ENCODE measurements around the gene PHF13. TPM values are rescaled to one million over a fixed set of nuclear protein-coding genes. Genes with fewer than 3 reads are reported as not detected.

The PHF13 gene
- total and polyA plus RNA-seq, 9 of the 15 experiments (the other 6 are each of a cell fraction or from before 2014, with no cell fraction given) = 1.8 to 36.1 (median 11.7) TPM

GRCh38 chr1:6579374-6580118, 34.0 kb upstream of the PHF13 start, which contains the start of gene ZBTB48 (continued):
- TF ChIP-seq MEF2D (tag; conservative IDR thresholded peaks at IDR 0.05; ENCODE audit: low read depth) (no peak), MTF1 (CRISPR knock-in tag; IDR thresholded peaks at IDR 0.05; ENCODE audit: borderline replicate concordance) (no peak), CBX5 (IDR thresholded peaks at IDR 0.05; ENCODE audit: borderline replicate concordance, low read depth) (no peak), EP400 (IDR thresholded peaks at IDR 0.05) (no peak; the same call in 1 of the 2 replicates), FOXK2 (conservative IDR thresholded peaks at IDR 0.05 in 1 of 2, IDR thresholded peaks at IDR 0.05 in 1 of 2; ENCODE audit: low read depth in 2 of 2) (no peak), CSDE1 (IDR thresholded peaks at IDR 0.05) (peak in 1 of 2 experiments; percentile 99; a peak in 2 of 4 replicates), SMARCC2 (IDR thresholded peaks at IDR 0.05; ENCODE audit: low read depth) (no peak), ZNF561 (CRISPR knock-in tag; conservative IDR thresholded peaks at IDR 0.05) (no peak), CBFB (CRISPR knock-in tag; IDR thresholded peaks at IDR 0.05) (0 out of 2 replicates have a peak, but pooled peaks have one; percentile 4), SRSF7 (optimal IDR thresholded peaks at IDR 0.05; ENCODE audit: low read depth, low read length) (no peak), IRF2 (CRISPR knock-in tag; IDR thresholded peaks at IDR 0.05) (no peak), CAMTA2 (CRISPR knock-in tag; conservative IDR thresholded peaks at IDR 0.05) (no peak), E2F3 (CRISPR knock-in tag; IDR thresholded peaks at IDR 0.05) (no peak), NFRKB (IDR thresholded peaks at IDR 0.05; ENCODE audit: low read depth) (no peak), ARHGAP35 (IDR thresholded peaks at IDR 0.05; ENCODE audit: partially characterized antibody) (no peak), MCM2 (IDR thresholded peaks at IDR 0.05; ENCODE audit: low read depth) (no peak), RFX1 (IDR thresholded peaks at IDR 0.05) (peak; percentile 100), FIP1L1 (IDR thresholded peaks at IDR 0.05; ENCODE audit: low read depth, low read length, poor library complexity, severe bottlenecking) (no peak)
- TF ChIP-seq, protein P1, sequence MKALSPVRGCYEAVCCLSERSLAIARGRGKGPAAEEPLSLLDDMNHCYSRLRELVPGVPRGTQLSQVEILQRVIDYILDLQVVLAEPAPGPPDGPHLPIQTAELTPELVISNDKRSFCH (CRISPR knock-in tag; IDR thresholded peaks at IDR 0.05) = no peak
- TF ChIP-seq, protein P1 (tag; IDR thresholded peaks at IDR 0.05) = no peak
- TF ChIP-seq, protein P2, sequence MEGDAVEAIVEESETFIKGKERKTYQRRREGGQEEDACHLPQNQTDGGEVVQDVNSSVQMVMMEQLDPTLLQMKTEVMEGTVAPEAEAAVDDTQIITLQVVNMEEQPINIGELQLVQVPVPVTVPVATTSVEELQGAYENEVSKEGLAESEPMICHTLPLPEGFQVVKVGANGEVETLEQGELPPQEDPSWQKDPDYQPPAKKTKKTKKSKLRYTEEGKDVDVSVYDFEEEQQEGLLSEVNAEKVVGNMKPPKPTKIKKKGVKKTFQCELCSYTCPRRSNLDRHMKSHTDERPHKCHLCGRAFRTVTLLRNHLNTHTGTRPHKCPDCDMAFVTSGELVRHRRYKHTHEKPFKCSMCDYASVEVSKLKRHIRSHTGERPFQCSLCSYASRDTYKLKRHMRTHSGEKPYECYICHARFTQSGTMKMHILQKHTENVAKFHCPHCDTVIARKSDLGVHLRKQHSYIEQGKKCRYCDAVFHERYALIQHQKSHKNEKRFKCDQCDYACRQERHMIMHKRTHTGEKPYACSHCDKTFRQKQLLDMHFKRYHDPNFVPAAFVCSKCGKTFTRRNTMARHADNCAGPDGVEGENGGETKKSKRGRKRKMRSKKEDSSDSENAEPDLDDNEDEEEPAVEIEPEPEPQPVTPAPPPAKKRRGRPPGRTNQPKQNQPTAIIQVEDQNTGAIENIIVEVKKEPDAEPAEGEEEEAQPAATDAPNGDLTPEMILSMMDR (IDR thresholded peaks at IDR 0.05 in 2 of 3, conservative IDR thresholded peaks at IDR 0.05 in 1 of 3; ENCODE audit: insufficient read depth in 2 of 3, low read depth in 1 of 3, low read length in 3 of 3) = no peak
- TF ChIP-seq, protein P3, sequence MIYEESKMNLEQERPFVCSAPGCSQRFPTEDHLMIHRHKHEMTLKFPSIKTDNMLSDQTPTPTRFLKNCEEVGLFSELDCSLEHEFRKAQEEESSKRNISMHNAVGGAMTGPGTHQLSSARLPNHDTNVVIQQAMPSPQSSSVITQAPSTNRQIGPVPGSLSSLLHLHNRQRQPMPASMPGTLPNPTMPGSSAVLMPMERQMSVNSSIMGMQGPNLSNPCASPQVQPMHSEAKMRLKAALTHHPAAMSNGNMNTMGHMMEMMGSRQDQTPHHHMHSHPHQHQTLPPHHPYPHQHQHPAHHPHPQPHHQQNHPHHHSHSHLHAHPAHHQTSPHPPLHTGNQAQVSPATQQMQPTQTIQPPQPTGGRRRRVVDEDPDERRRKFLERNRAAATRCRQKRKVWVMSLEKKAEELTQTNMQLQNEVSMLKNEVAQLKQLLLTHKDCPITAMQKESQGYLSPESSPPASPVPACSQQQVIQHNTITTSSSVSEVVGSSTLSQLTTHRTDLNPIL (CRISPR knock-in tag; IDR thresholded peaks at IDR 0.05) = no peak
- TF ChIP-seq, protein P4, sequence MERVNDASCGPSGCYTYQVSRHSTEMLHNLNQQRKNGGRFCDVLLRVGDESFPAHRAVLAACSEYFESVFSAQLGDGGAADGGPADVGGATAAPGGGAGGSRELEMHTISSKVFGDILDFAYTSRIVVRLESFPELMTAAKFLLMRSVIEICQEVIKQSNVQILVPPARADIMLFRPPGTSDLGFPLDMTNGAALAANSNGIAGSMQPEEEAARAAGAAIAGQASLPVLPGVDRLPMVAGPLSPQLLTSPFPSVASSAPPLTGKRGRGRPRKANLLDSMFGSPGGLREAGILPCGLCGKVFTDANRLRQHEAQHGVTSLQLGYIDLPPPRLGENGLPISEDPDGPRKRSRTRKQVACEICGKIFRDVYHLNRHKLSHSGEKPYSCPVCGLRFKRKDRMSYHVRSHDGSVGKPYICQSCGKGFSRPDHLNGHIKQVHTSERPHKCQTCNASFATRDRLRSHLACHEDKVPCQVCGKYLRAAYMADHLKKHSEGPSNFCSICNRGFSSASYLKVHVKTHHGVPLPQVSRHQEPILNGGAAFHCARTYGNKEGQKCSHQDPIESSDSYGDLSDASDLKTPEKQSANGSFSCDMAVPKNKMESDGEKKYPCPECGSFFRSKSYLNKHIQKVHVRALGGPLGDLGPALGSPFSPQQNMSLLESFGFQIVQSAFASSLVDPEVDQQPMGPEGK (CRISPR knock-in tag; IDR thresholded peaks at IDR 0.05; ENCODE audit: borderline replicate concordance) = no peak

All from K562 (cell line).